Endothelial cell of umbilical vein (primary cell): ENCODE data around the gene CCT5. TPM values are rescaled to one million over a fixed set of nuclear protein-coding genes. Genes with fewer than 3 reads are reported as not detected.

Experiments used
- Bru-seq: library from RNA; stranded (reverse); fragments of 400-500 nt; gene quantifications from one replicate; lab custom pipeline; 2021; lab: Mats Ljungman, UMichigan
- BruChase-seq, 2 experiments: library from RNA; stranded (reverse); fragments of 400-500 nt; gene quantifications; one replicate each; lab custom pipeline; 2021; lab: Mats Ljungman, UMichigan
- BruUV-seq: library from RNA; stranded (reverse); fragments of 400-500 nt; replicated peaks from 2 replicates; lab custom pipeline; 2021; lab: Mats Ljungman, UMichigan
- CTCF ChIA-PET: fragments of 300-600, 350-600 bp; sonication (Branson Sonifier 250); formaldehyde crosslinking; loops from one replicate; lab custom pipeline; 2021; ENCODE audit warnings: antibody characterized with exemption, inconsistent platforms; lab: Charles Lee
- POLR2A ChIA-PET: fragments of 300-600, 350-600 bp; sonication (Branson Sonifier 250); formaldehyde crosslinking; loops from one replicate; lab custom pipeline; 2021; ENCODE audit warnings: antibody characterized with exemption, inconsistent platforms; lab: Charles Lee
- DNase-seq: peaks from one replicate; pipeline ENCODE4 v3.0.0-alpha.2; 2011; ENCODE audit warnings: low read depth, low spot score
- FAIRE-seq: peaks from 2 replicates; lab custom pipeline; 2011; peaks lifted over from hg19 to GRCh38; lab: Jason Lieb, UNC
- H2AFZ ChIP-seq: 2 replicates; pipeline ENCODE4 v1.6.0; 2012; ENCODE audit warnings: low read depth, low read length, control low read depth, inconsistent platforms
- H3K27ac ChIP-seq: 2 replicates; pipeline ENCODE4 v1.5.1; 2011; ENCODE audit warnings: low read depth, mild to moderate bottlenecking, control low read depth, low read length, moderate library complexity; ENCODE audit not compliant: insufficient read depth
- H3K27me3 ChIP-seq, 2 experiments: 2 replicates each; pipeline versions ENCODE4 v1.6.0 to v1.6.1; 2011; ENCODE audit warnings: low read length in 2 of 2, mixed read lengths in 1 of 2; ENCODE audit not compliant: control insufficient read depth in 2 of 2, insufficient read depth in 2 of 2
- H3K36me3 ChIP-seq, 2 experiments: 2 replicates in 1 of 2; 3 replicates in 1 of 2; pipeline ENCODE4 v1.5.1; 2011; ENCODE audit warnings: low read length in 2 of 2, mild to moderate bottlenecking in 1 of 2, moderate library complexity in 1 of 2; ENCODE audit not compliant: control insufficient read depth in 2 of 2, insufficient read depth in 2 of 2; ENCODE audit errors: extremely low read depth in 1 of 2
- H3K4me1 ChIP-seq: 3 replicates; pipeline ENCODE4 v1.5.1; 2011; ENCODE audit warnings: mild to moderate bottlenecking, low read length; ENCODE audit not compliant: control insufficient read depth, insufficient read depth; ENCODE audit errors: extremely low read depth
- H3K4me2 ChIP-seq: 2 replicates; pipeline ENCODE4 v1.6.1; 2011; ENCODE audit warnings: low read length, control low read depth, mixed read lengths; ENCODE audit not compliant: insufficient read depth
- H3K4me3 ChIP-seq, 3 experiments: fragments of 200-600 bp in 1 of 3; sonication (generic), shearing (Covaris generic) in 1 of 3; replicated peaks in 1 of 3; 2 replicates each; pipeline ENCODE4 v1.5.1; 2011 to 2016; ENCODE audit warnings: control low read depth in 3 of 3, low read length in 3 of 3, mild to moderate bottlenecking in 2 of 3, inconsistent platforms in 1 of 3, low read depth in 1 of 3, moderate library complexity in 1 of 3; ENCODE audit not compliant: insufficient read depth in 1 of 3
- H3K79me2 ChIP-seq: 2 replicates; pipeline ENCODE4 v1.6.0; 2012; ENCODE audit warnings: low read length, inconsistent platforms; ENCODE audit not compliant: control insufficient read depth, insufficient read depth
- H3K9ac ChIP-seq: replicated peaks from 2 replicates; pipeline ENCODE3; 2011; ENCODE audit warnings: low read length, control low read depth; ENCODE audit not compliant: insufficient read depth; ENCODE audit errors: extremely low read depth
- H3K9me1 ChIP-seq: replicated peaks from 3 replicates; pipeline ENCODE4 v1.6.0; 2011; ENCODE audit warnings: mild to moderate bottlenecking, low read length; ENCODE audit not compliant: control insufficient read depth, insufficient read depth; ENCODE audit errors: extremely low read depth
- H3K9me3 ChIP-seq: replicated peaks from 2 replicates; pipeline ENCODE4 v1.5.1; 2012; ENCODE audit warnings: low read length, inconsistent platforms; ENCODE audit not compliant: control insufficient read depth, insufficient read depth
- H4K20me1 ChIP-seq: replicated peaks from 2 replicates; pipeline ENCODE3; 2011; ENCODE audit warnings: mild to moderate bottlenecking, low read length; ENCODE audit not compliant: control insufficient read depth, insufficient read depth; ENCODE audit errors: extremely low read depth
- EZH2 ChIP-seq: IDR thresholded peaks from 2 replicates; pipeline ENCODE4 v1.6.1; 2012; ENCODE audit warnings: borderline replicate concordance, low read depth, mild to moderate bottlenecking, moderate library complexity, low read length, inconsistent platforms; ENCODE audit not compliant: severe bottlenecking
- JUN ChIP-seq: IDR thresholded peaks from 2 replicates; pipeline ENCODE4 v1.6.1; 2011; ENCODE audit warnings: borderline replicate concordance, low read depth; ENCODE audit not compliant: insufficient read length, insufficient read depth
- MYC ChIP-seq: IDR thresholded peaks from one replicate; pipeline ENCODE4 v1.6.1; 2011; ENCODE audit warnings: mild to moderate bottlenecking, low read depth, low read length
- POLR2A ChIP-seq: IDR thresholded peaks from 2 replicates; pipeline ENCODE4 v1.6.1; 2012; ENCODE audit warnings: low read depth, mild to moderate bottlenecking, control low read depth, low read length
- POLR2AphosphoS5 ChIP-seq: IDR thresholded peaks from 2 replicates; pipeline ENCODE4 v1.6.1; 2012; ENCODE audit warnings: low read depth, mild to moderate bottlenecking, control low read depth, low read length, moderate library complexity; ENCODE audit not compliant: insufficient read depth
- dilution Hi-C: fragments of 300-500 bp; cut with MboI; formaldehyde crosslinking; loops from one replicate; pipeline ENCODE4 v1.15.0; 2019; ENCODE audit warnings: low sequenced_read_pairs; ENCODE audit not compliant: extremely low pct_ligation_motif_present
- intact Hi-C: fragments of 100-400 bp; cut with micrococcal nuclease; formaldehyde crosslinking; loops from one replicate; pipeline ENCODE4 v1.10.0; 2022
- long read RNA-seq: library from polyadenylated mRNA; stranded (forward); transcript quantifications from one replicate; pipeline ENCODE4 v2.0.0, GENCODE V29; 2021
- polyA minus RNA-seq, 3 experiments: library from RNA; depleted of rRNA, polyadenylated mRNA; stranded (reverse); fragments of >200 nt; gene quantifications; 1 replicate in 1 of 3; 2 replicates in 2 of 3; pipeline ENCODE4 v1.2.3, GENCODE V29; 2011
- polyA plus RNA-seq, 4 experiments: library from polyadenylated mRNA; depleted of rRNA in 3 of 4; stranded (reverse) in 3 of 4; unstranded in 1 of 4; fragments of >200 nt; gene quantifications; 2 replicates each; pipeline versions ENCODE4 v1.2.1 to v1.2.3, GENCODE V29; 2011 to 2012; ENCODE audit warnings: missing spikeins in 1 of 4
- total RNA-seq: library from RNA; stranded (reverse); gene quantifications from 2 replicates; pipeline ENCODE4 v1.2.3, GENCODE V29; 2021
- TF ChIP-seq, protein P1 (sequence below): IDR thresholded peaks from 2 replicates; pipeline ENCODE4 v1.6.1; 2011; ENCODE audit not compliant: insufficient read depth, insufficient read length

The CCT5 gene
- 323 and 343 TPM in 2 replicates for total RNA-seq
- 232 and 386 TPM in 2 replicates for polyA plus RNA-seq
- polyA plus RNA-seq (2011; cell fraction: cytosol; rRNA removed) = 384 and 473 TPM in 2 replicates
- 299 and 391 TPM in 2 replicates for polyA plus RNA-seq (2011; cell fraction: nucleus; rRNA removed)
- 354 and 612 TPM in 2 replicates for polyA plus RNA-seq (2012)
- 494 and 565 TPM in 2 replicates for polyA minus RNA-seq
- polyA minus RNA-seq (2011; cell fraction: cytosol; rRNA and poly(A)+ RNA removed) = 797 TPM
- polyA minus RNA-seq (2011; cell fraction: nucleus; rRNA and poly(A)+ RNA removed) = 116 and 138 TPM in 2 replicates
- Bru-seq, nascent RNA = percentile 96 among the genes with signal in this experiment
- percentile 99 among the genes with signal in this experiment for BruChase-seq, experiment 1, labeled RNA remaining after a 6-hour chase
- percentile 97 among the genes with signal in this experiment for BruChase-seq, experiment 2, labeled RNA remaining after a 2-hour chase
- long read RNA-seq, transcript CCT5-201 (11 exons, 3,675 nt) = major isoform, 1,398 of 1,462 reads
- long read RNA-seq, partial matches to known transcripts = 28 of 1,462 reads
- long read RNA-seq, other reads (novel, unspliced or antisense) = 33 of 1,462 reads

DNA sequence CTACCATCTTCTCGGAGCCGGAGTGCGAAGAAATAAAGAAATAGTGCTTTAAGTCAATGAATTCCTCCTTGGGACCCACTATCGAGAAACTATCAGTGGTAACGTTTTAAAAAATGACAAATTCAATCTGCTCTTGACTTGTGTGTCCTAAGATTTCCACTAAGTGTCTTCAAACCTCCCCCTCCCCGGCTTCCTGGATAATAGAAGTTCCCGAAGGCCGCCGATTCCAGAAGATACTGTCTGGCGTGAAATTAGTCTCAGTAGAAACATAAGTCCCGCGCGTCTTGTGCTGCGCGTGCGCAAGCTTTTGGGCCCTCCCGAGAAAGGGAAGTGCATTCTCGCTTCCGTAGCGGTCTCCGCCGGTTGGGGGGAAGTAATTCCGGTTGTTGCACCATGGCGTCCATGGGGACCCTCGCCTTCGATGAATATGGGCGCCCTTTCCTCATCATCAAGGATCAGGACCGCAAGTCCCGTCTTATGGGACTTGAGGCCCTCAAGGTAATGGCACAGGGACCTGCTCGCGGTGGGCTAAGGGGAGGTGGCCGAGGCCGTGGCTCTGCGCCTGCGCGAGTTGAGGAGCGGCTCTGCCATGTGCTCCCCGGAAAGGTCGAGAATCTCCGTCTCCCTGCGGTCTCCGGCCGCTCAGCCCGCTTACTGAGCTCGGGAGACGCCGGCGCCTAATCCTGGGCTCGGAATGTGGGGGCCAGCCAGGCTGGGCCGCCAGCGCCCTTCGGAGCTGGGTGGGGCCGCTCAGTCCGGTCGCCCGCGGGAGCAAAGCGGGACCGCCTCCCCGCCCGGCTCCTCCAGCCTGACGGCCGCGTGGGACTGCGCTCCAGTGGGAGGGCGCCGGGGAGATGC lies at the start of gene CCT5:
Gene CCT5, plus strand, starts transcription at position 333 of the 858 bp plus-strand sequence. Its CDS starts 61 bp downstream, at position 394.
- TSS peak; percentile 53 for BruUV-seq
- H3K36me3 ChIP-seq = peaks cover 8 to 15% of the 10 kb centered on the region in 2 experiments
- peak within 1 kb of the TSS; percentile 96 for H3K9ac ChIP-seq
- dilution Hi-C loops (loop anchor here (25.0 kb wide), 1 partner anchor 162 kb away; no protein-coding TSS in a partner anchor), intact Hi-C loops (loop anchor here (1.0 to 5.0 kb wide), 2 partner anchors 103 to 708 kb away; partner anchors contain the start of gene MARCHF6)
- FAIRE-seq (peak; percentile 88), DNase-seq (peak; percentile 97)
- CTCF ChIA-PET = interaction anchor here (1.0 to 1.6 kb wide), 3 partner anchors 15 to 24 kb away, joined by 3 read pairs; no protein-coding TSS in a partner anchor
- H3K27ac ChIP-seq = peak within 1 kb of the TSS; percentile 95
- TF ChIP-seq POLR2AphosphoS5 (peak; percentile 83), POLR2A (peak; percentile 77), JUN (no peak), EZH2 (no peak), MYC (peak; percentile 62)
- TF ChIP-seq, protein P1, sequence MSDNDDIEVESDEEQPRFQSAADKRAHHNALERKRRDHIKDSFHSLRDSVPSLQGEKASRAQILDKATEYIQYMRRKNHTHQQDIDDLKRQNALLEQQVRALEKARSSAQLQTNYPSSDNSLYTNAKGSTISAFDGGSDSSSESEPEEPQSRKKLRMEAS = peak; percentile 60
- H3K4me3 ChIP-seq = peak within 1 kb of the TSS; percentile 84 to 95 (median 93)
- no peaks in the 10 kb centered on the region for H3K27me3 ChIP-seq
- peak within 1 kb of the TSS; percentile 87 for H3K4me2 ChIP-seq
- no peaks in the 10 kb centered on the region for H3K9me1 ChIP-seq
- peaks cover 2% of the 10 kb centered on the region for H4K20me1 ChIP-seq
- no peaks in the 10 kb centered on the region for H3K9me3 ChIP-seq
- peaks cover 57% of the 10 kb centered on the region for H3K79me2 ChIP-seq
- POLR2A ChIA-PET = interaction anchor here (0.7 to 1.7 kb wide), 2 partner anchors 103 to 923 kb away, joined by 5 read pairs; partner anchors contain the start of gene MARCHF6
- peak within 1 kb of the TSS; percentile 86 for H2AFZ ChIP-seq
- peaks cover 14% of the 10 kb centered on the region for H3K4me1 ChIP-seq
